HepG2 (cell line): ENCODE measurements around the gene ZFP90. TPM values are rescaled to one million over a fixed set of nuclear protein-coding genes. Genes with fewer than 3 reads are reported as not detected.

Experiments
- ATAC-seq: fragments of 200-7000 bp; cut with Tn5 transposase; 3 replicates; pipeline ENCODE4 v1.9.1; 2020; ENCODE audit warnings: mild to moderate bottlenecking, moderate library complexity
- BruUV-seq: library from RNA; stranded (reverse); fragments of 400-500 nt; replicated peaks from 2 replicates; lab custom pipeline; 2021; lab: Mats Ljungman, UMichigan
- CTCF ChIA-PET: fragments of 300-600 bp; formaldehyde crosslinking; extraction: SDS; loops from one replicate; lab custom pipeline; 2021; ENCODE audit warnings: low total read pairs, inconsistent platforms, low intra/inter-chr PET ratio; lab: Yijun Ruan, JAX
- POLR2A ChIA-PET: fragments of 350-600 bp; sonication (Branson Sonifier 250); formaldehyde crosslinking; loops from one replicate; lab custom pipeline; 2020; ENCODE audit warnings: antibody characterized with exemption, inconsistent platforms; lab: Yijun Ruan, JAX
- DNase-seq: peaks from one replicate; pipeline ENCODE4 v3.0.0-alpha.2; 2015; ENCODE audit warnings: low spot score
- FAIRE-seq: peaks from 3 replicates; lab custom pipeline; 2011; peaks lifted over from hg19 to GRCh38; lab: Jason Lieb, UNC
- H2AFZ ChIP-seq: one replicate; pipeline ENCODE4 v1.6.1; 2011; ENCODE audit warnings: low read length, inconsistent platforms
- H3K27ac ChIP-seq: fragments of 300-600 bp; 3 replicates; pipeline ENCODE4 v1.8.0; 2011; ENCODE audit warnings: mixed run types, mild to moderate bottlenecking, mixed read lengths, low read length, inconsistent platforms; ENCODE audit not compliant: insufficient read depth; ENCODE audit errors: extremely low read length
- H3K27me3 ChIP-seq, 2 experiments: fragments of 200-600 bp in 1 of 2; 2 replicates in 1 of 2; 3 replicates in 1 of 2; pipeline versions ENCODE4 v1.6.0 to v1.8.0; 2011; ENCODE audit warnings: low read length in 2 of 2, mild to moderate bottlenecking in 2 of 2, moderate library complexity in 2 of 2, inconsistent platforms in 1 of 2; ENCODE audit not compliant: insufficient read depth in 2 of 2, control insufficient read depth in 1 of 2
- H3K36me3 ChIP-seq, 2 experiments: fragments of 200-600 bp in 1 of 2; replicated peaks in 1 of 2; 2 replicates in 1 of 2; 3 replicates in 1 of 2; pipeline versions ENCODE4 v1.5.1 to v1.8.0; 2011; ENCODE audit warnings: low read length in 2 of 2, inconsistent platforms in 1 of 2; ENCODE audit not compliant: insufficient read depth in 2 of 2, control insufficient read depth in 1 of 2
- H3K4me1 ChIP-seq: 2 replicates; pipeline ENCODE4 v1.5.1; 2012; ENCODE audit warnings: low read length, inconsistent platforms; ENCODE audit not compliant: insufficient read depth
- H3K4me2 ChIP-seq: 2 replicates; pipeline ENCODE4 v1.6.0; 2011; ENCODE audit warnings: low read depth, low read length, inconsistent platforms
- H3K4me3 ChIP-seq, 3 experiments: fragments of 200-600 bp in 1 of 3; sonication (generic), shearing (Covaris generic) in 1 of 3; replicated peaks in 1 of 3; 2 replicates each; pipeline ENCODE4 v1.5.1; 2011 to 2016; ENCODE audit warnings: low read length in 3 of 3, inconsistent platforms in 2 of 3, low read depth in 2 of 3, mild to moderate bottlenecking in 2 of 3, control low read depth in 1 of 3, mixed read lengths in 1 of 3; ENCODE audit not compliant: insufficient read depth in 1 of 3
- H3K79me2 ChIP-seq: one replicate; pipeline ENCODE4 v1.6.1; 2011; ENCODE audit warnings: low read length, inconsistent platforms; ENCODE audit not compliant: insufficient read depth
- H3K9ac ChIP-seq: 2 replicates; pipeline ENCODE4 v1.6.0; 2011; ENCODE audit warnings: mild to moderate bottlenecking, low read depth, low read length, inconsistent platforms; ENCODE audit not compliant: insufficient read depth
- H3K9me3 ChIP-seq: 2 replicates; pipeline ENCODE4 v1.5.1; 2012; ENCODE audit warnings: mild to moderate bottlenecking, low read length
- H4K20me1 ChIP-seq: 2 replicates; pipeline ENCODE4 v1.6.0; 2011; ENCODE audit warnings: inconsistent platforms, mild to moderate bottlenecking, low read length, moderate library complexity; ENCODE audit not compliant: insufficient read depth
- CEBPB ChIP-seq: IDR thresholded peaks from 2 replicates; pipeline ENCODE4 v1.6.1; 2011; ENCODE audit warnings: low read depth, low read length, improper control_type of control experiment, borderline replicate concordance
- GPBP1L1 ChIP-seq: sonication (generic); formaldehyde crosslinking; IDR thresholded peaks from 2 replicates; pipeline ENCODE4 v1.5.0; 2020; ENCODE audit warnings: mild to moderate bottlenecking, missing genetic modification reagents
- NFE2L2 ChIP-seq: fragments of 150-350 bp; IDR thresholded peaks from 2 replicates; pipeline ENCODE4 v1.6.1; 2014; ENCODE audit warnings: low read length
- THYN1 ChIP-seq: sonication (generic); formaldehyde crosslinking; IDR thresholded peaks from 2 replicates; pipeline ENCODE4 v1.8.1; 2023; ENCODE audit warnings: low read depth, mild to moderate bottlenecking, moderate library complexity, missing genetic modification reagents, borderline replicate concordance
- ZNF24 ChIP-seq: fragments of 450-650 bp; IDR thresholded peaks from 2 replicates; pipeline ENCODE4 v1.6.1; 2017; ENCODE audit warnings: antibody characterized with exemption, mild to moderate bottlenecking
- ZNF296 ChIP-seq: sonication (generic); formaldehyde crosslinking; conservative IDR thresholded peaks from 2 replicates; pipeline ENCODE4 v1.5.0; 2020; ENCODE audit warnings: mild to moderate bottlenecking, missing genetic modification reagents
- WGBS: methylation state at CpG from one replicate; pipeline ENCODE4 v1.1.6; 2017; ENCODE audit warnings: low lambda C conversion rate; 5-methylcytosine and 5-hydroxymethylcytosine counted together
- in situ Hi-C: cut with HindIII; loops from 2 replicates; pipeline ENCODE4 v1.10.0; 2017; ENCODE audit warnings: low pct_unique_long_range_greater_than_20kb; ENCODE audit not compliant: extremely low pct_ligation_motif_present
- intact Hi-C: fragments of 100-400 bp; cut with micrococcal nuclease; formaldehyde crosslinking; loops from one replicate; pipeline ENCODE4 v1.10.0; 2022; ENCODE audit not compliant: unreplicated experiment
- polyA plus RNA-seq, 8 experiments: library from polyadenylated mRNA; depleted of rRNA in 3 of 8; stranded (reverse) in 7 of 8; unstranded in 1 of 8; fragments of >200 nt; fragmentation: Illumina TruSeq in 4 of 8; extraction: Trizol in 4 of 8; gene quantifications; 2 replicates each; pipeline versions ENCODE4 v1.2.1 to v1.2.3, GENCODE V29; 2011 to 2016; ENCODE audit warnings: low read depth in 4 of 8, missing spikeins in 1 of 8, mixed read lengths in 1 of 8; ENCODE audit not compliant: insufficient read depth in 1 of 8
- total RNA-seq, 5 experiments: library from RNA; depleted of rRNA; stranded (reverse); fragments of >200 nt; fragmentation: Illumina TruSeq; extraction: Trizol; gene quantifications; 2 replicates each; pipeline ENCODE4 v1.2.3, GENCODE V29; 2016; ENCODE audit warnings: low read depth in 1 of 5
- TF ChIP-seq, protein P1 (sequence below): IDR thresholded peaks from 2 replicates; pipeline ENCODE4 v1.6.1; 2016; ENCODE audit warnings: missing genetic modification reagents, missing compliant biosample characterization

ZFP90 gene
- total and polyA plus RNA-seq, 2 of the 13 experiments (the other 11 are each of a cell fraction or from before 2014, with no cell fraction given), result 17.6 to 18.9 TPM

DNA sequence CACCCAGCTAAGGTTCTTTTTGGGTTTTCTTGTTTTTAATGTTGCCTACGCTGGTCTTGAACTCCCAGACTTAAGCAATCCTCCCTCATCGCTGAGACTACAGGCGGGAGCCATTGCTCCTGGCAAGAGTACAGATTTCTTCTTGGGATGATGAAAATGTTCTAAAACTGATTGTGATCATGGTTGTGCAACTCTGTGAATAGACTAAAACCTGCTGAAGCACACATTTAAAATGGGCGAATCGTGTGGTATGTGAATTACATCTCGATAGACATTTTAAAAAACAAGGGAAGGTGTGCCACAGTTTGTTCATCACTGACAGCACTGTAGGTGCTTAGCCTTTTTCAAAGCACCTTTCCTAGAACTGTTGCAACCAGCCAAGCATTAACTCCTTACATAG is 57.2 kb downstream of the ZFP90 start (continued):
- TF ChIP-seq GPBP1L1 (CRISPR knock-in tag) (no peak), ZNF24 (no peak), ZNF296 (CRISPR knock-in tag) (no peak)

- in situ Hi-C loops (no loop called here), intact Hi-C loops (no loop called here)
- Histone ChIP-seq H4K20me1 (no peaks in the 10 kb centered on the region), H3K4me1 (no peaks in the 10 kb centered on the region), H3K9ac (no peak overlapping the region), H3K4me2 (no peak overlapping the region)
- FAIRE-seq, result no peak
- no peak for DNase-seq
- no TSS peak for BruUV-seq
- POLR2A ChIA-PET, result no interaction called here
- WGBS, result 33% methylated on average over 1 of the region's 1 CpG
- TF ChIP-seq NFE2L2, result no peak
- no peak for TF ChIP-seq THYN1 (CRISPR knock-in tag)
- TF ChIP-seq, all 625 proteins: peak for 0
- no peak overlapping the region for H3K27ac ChIP-seq
- no peaks in the 10 kb centered on the region for H3K36me3 ChIP-seq
- no peak for ATAC-seq
- H2AFZ ChIP-seq, result no peak overlapping the region
- no peak overlapping the region for H3K4me3 ChIP-seq
- H3K27me3 ChIP-seq, result no peaks in the 10 kb centered on the region
- H3K79me2 ChIP-seq, result no peaks in the 10 kb centered on the region
- CTCF ChIA-PET, result no interaction called here
- H3K9me3 ChIP-seq, result no peaks in the 10 kb centered on the region
Observed at GRCh38 chr16:68599586-68599985, 60.5 kb downstream of the ZFP90 start.

DNA sequence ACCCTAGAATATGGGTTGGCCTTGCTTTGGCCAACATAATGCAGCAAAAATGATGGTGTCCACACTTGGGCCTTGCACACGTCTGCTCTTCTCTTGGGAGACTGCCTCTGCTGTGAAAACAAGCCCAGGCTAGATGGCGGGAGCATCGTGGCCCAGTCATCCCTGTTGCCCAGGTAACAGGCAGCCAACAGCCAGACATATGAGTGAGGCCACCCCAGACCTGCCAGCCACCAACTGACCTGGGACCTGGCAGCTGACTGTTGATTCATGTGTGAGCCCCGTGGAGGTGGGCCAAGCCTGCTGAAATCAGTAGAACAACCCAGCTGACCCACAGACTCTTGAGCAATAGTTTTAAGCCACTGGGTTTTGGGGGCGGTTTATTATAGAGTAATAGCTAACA is 66.7 kb downstream of the ZFP90 start:
- 31% methylated on average over 5 of the region's 5 CpGs for WGBS
- intact Hi-C loops, result no loop called here
- Histone ChIP-seq H2AFZ (no peak overlapping the region), H3K9me3 (no peaks in the 10 kb centered on the region), H3K79me2 (no peaks in the 10 kb centered on the region), H3K27ac (no peak overlapping the region), H3K4me3 (no peak overlapping the region), H3K4me1 (no peaks in the 10 kb centered on the region), H3K9ac (no peak overlapping the region), H3K27me3 (no peaks in the 10 kb centered on the region), H3K36me3 (no peaks in the 10 kb centered on the region), H3K4me2 (no peak overlapping the region), H4K20me1 (no peaks in the 10 kb centered on the region)
- POLR2A ChIA-PET, result no interaction called here
- CTCF ChIA-PET, result no interaction called here
- peak; percentile 42 for ATAC-seq
- TF ChIP-seq CEBPB, result peak; percentile 21; the same call in 1 of the 2 replicates
- TF ChIP-seq, protein P1, sequence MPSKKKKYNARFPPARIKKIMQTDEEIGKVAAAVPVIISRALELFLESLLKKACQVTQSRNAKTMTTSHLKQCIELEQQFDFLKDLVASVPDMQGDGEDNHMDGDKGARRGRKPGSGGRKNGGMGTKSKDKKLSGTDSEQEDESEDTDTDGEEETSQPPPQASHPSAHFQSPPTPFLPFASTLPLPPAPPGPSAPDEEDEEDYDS, result no peak
- DNase-seq, result no peak
- no peak for FAIRE-seq
- in situ Hi-C loops, result no loop called here
- no TSS peak for BruUV-seq
